Subcutaneous adipose tissue (tissue), 4 donors: ENCODE results near the gene VEGFC. TPM values are rescaled to one million over a fixed set of nuclear protein-coding genes. Genes with fewer than 3 reads are reported as not detected.

Experiments
- total RNA-seq, 4 donors: library from RNA; depleted of rRNA; stranded (reverse); fragments of >200 nt; gene quantifications; one replicate each; pipeline ENCODE4 v1.1.0, GENCODE V29; 2016
- TF ChIP-seq, protein P1 (sequence below): fragments of 450-650 bp; IDR thresholded peaks from one replicate; pipeline ENCODE4 v1.5.1; 2016; ENCODE audit warnings: low read depth, mild to moderate bottlenecking, control low read depth, antibody characterized with exemption, moderate library complexity

The VEGFC gene
- total RNA-seq, 4 donors from 2014 or later = 12.6 to 25.4 (median 14.4) TPM

- TF ChIP-seq, protein P1, sequence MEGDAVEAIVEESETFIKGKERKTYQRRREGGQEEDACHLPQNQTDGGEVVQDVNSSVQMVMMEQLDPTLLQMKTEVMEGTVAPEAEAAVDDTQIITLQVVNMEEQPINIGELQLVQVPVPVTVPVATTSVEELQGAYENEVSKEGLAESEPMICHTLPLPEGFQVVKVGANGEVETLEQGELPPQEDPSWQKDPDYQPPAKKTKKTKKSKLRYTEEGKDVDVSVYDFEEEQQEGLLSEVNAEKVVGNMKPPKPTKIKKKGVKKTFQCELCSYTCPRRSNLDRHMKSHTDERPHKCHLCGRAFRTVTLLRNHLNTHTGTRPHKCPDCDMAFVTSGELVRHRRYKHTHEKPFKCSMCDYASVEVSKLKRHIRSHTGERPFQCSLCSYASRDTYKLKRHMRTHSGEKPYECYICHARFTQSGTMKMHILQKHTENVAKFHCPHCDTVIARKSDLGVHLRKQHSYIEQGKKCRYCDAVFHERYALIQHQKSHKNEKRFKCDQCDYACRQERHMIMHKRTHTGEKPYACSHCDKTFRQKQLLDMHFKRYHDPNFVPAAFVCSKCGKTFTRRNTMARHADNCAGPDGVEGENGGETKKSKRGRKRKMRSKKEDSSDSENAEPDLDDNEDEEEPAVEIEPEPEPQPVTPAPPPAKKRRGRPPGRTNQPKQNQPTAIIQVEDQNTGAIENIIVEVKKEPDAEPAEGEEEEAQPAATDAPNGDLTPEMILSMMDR = no peak
These were observed 75.5 kb downstream of the VEGFC start for GRCh38 chr4:176717237-176717636.

DNA sequence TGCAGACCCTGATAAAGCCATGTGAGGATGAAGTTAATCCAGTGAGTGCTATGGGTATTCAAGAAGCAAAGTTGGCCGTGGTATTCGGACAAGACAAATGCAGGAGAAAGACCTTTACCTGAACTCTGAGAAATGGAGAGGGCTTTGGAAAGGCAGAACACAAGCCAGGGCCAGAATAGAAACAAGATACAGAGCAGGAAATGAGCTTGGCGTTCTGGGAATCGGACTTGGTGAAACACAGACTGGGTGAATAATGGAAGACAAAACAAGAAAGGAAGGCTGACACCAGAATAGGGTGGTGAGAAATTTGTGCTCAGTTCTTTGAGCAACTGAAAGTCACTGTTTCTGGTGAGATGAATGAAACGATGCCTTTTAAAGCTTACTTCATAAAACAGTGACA lies 83.3 kb downstream of the VEGFC start:
- TF ChIP-seq, protein P1 = no peak

DNA sequence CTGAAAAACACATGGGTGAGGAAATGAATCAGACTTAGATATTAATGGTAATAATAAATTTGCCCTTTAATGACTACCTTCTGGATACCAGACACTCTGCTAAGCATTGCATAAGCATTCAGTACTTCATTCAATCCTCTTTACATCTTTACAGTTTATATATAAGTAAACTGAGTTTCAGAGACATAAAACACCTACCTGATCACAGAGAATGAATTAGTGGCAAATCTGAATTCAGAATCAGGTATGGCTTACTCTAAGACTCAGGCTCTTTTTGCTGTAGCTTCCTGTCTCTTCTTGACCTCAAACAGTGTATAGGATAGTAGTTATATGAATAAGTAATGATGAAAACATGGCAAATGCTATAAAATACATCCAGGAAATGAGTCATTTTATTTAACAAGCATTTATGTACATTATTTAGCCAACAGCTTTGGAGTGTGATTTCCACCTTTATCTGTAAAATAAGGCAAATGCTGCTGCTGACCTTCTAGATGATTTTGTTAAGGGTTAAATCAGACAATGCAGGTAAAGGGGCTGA lies 83.9 kb downstream of the VEGFC start:
- TF ChIP-seq, protein P1 = no peak

DNA sequence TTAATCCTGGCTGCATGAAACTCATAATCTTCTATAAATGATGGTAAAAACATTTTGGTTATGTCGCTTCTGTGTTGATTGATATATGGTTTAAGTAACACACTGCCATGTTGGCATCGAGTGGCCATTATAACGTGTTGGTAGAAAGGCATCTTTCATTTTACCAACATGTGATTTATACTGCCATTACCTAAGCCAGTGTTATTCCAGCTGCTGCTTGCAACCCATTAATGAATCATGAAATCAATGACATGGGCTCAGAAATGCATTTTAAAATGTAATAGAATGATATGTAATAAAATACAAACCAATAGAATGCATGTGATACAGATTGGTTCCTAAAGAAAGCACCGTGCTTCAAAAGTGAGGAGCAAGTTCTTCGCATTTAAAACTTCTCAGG lies 102.0 kb downstream of the VEGFC start:
- TF ChIP-seq, protein P1 = no peak

DNA sequence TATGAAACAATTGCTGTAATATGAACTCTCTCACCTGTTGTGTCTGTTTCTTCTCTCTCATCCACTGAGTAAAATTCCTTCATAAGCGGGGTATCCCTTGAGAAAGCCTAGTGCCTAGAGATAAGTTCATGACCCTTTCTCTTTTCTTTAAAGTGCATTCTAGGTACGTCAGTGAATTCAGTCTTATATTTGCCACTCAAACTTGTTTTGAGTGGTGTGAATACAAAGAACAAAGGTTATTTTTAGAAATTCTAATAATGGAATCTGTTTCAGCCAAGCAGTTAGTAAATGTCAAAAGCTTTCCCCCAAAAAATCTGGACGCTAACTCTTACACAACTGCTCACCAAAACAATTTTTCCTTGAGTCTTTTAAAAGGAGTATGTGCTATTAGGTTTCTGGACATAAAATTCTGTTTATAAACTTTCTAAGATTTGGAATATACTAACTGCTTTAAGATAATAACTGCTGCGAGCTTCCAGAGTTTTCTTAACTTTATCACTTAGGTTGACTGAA lies 112.0 kb downstream of the VEGFC start:
- TF ChIP-seq, protein P1 = no peak

- TF ChIP-seq, protein P1 = no peak
These were observed 115.8 kb downstream of the VEGFC start for GRCh38 chr4:176676901-176677300.

- TF ChIP-seq, protein P1 = no peak
These were observed 116.9 kb downstream of the VEGFC start for GRCh38 chr4:176675810-176676209.
